ENCODE measurements around the gene RNLS.

RNLS gene

DNA sequence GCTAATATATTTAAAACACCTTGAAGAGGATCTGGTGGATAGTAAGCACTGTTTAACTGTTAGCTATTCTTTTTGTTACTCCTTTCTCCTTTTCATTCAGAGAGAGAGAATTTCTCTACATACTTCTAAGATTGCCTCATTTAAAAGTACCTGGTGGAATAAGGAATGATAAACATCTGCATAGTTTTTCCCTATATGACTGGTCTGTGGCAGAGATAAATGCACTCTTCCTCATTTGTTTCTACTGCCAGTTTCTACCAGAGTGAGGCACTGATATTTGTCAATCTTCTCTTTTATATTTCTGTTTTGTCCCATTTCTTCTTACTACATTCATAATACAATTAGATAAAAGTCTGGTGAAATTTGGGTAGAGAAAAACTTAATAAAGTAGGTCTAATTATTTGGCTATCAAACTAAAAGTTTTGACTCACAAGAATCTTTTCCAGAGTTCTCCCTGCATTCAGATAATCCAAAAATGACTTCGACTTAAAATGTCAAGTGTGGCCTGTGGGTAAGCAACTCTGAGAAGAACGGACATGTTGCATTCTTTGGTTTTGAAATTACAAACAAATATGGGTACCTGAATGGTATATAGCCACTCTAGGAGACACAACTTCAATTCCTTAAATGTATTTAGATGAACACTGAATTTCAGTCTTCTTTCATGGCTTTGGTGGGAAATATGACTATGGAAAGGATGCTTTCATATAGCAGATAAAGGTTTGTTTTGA, 38.8 kb downstream of the RNLS start:
- no peak for DNase-seq (ENCODE audit: low read depth)
- TF ChIP-seq, protein P1, sequence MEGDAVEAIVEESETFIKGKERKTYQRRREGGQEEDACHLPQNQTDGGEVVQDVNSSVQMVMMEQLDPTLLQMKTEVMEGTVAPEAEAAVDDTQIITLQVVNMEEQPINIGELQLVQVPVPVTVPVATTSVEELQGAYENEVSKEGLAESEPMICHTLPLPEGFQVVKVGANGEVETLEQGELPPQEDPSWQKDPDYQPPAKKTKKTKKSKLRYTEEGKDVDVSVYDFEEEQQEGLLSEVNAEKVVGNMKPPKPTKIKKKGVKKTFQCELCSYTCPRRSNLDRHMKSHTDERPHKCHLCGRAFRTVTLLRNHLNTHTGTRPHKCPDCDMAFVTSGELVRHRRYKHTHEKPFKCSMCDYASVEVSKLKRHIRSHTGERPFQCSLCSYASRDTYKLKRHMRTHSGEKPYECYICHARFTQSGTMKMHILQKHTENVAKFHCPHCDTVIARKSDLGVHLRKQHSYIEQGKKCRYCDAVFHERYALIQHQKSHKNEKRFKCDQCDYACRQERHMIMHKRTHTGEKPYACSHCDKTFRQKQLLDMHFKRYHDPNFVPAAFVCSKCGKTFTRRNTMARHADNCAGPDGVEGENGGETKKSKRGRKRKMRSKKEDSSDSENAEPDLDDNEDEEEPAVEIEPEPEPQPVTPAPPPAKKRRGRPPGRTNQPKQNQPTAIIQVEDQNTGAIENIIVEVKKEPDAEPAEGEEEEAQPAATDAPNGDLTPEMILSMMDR (IDR thresholded peaks at IDR 0.05; ENCODE audit: low read depth, low read length, missing control alignments), result no peak
- H3K4me3 ChIP-seq (ENCODE audit: low read depth, low read length), result no peak overlapping the region

DNA sequence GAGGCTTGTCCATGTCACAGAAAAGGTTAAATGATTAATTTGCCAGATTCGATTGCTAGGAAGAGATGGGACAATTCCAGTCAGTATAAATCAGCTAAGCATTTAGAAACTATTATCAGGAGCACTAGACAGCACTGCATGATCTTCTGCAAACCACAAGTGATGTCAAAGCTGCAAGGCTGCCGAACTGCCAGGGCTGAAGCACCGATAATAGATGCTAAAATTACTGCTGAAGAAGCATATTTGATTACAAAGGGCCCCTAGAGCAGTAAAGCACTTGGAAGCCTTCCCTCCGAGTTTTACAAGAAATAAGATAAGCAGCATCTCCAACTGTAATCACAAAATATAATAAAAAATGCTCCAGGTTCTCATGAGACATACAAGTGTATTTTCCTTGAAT, 40.6 kb downstream of the RNLS start:
- no peak for DNase-seq (ENCODE audit: low read depth)
- no peak overlapping the region for H3K4me3 ChIP-seq (ENCODE audit: low read depth, low read length)
- TF ChIP-seq, protein P1 (IDR thresholded peaks at IDR 0.05; ENCODE audit: low read depth, low read length, missing control alignments), result no peak

DNA sequence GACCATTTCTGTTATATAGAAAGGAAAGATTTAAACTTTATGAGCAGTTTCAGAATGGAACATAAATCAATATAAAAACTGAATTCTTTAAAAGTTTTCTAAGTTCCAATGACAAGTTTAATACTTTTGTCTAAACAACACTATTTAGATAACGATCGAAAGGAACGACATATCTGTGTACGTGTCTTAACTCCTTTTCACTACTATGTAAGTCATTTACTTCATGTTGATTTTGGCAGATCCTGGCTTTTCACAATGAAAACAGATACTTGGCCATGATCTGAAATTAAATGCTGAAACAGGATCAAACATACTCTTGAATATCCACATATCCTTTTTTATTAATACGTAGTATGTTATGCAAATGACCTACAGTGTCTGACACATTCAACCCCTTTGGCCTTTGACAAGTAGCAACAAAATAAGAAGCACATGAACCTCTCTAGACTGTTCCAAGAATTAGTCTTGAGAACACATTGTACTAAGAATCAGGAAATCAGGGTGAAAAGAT, 41.9 kb downstream of the RNLS start:
- TF ChIP-seq, protein P1 (IDR thresholded peaks at IDR 0.05; ENCODE audit: low read depth, low read length, missing control alignments), result no peak
- DNase-seq (ENCODE audit: low read depth), result no peak
- H3K4me3 ChIP-seq (ENCODE audit: low read depth, low read length), result no peak overlapping the region

DNA sequence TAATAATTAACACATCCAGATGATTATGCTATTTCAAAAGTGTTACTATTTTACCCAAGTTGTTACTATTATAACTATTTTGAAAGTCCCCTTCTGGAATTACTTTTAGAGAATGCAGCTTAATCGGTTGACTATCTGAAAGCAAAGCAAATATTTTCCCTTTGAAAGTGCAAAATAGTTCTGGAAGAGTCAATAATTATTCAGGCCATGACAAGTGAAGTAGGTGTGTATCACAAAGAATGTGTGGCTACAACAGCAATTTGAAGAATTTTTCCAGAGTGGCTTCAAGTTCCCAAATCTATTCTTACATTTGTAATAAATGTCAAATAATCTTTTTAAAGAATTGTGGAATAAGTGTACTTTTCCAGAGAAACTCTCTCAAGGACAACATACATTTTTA, 42.8 kb downstream of the RNLS start:
- TF ChIP-seq, protein P1 (IDR thresholded peaks at IDR 0.05; ENCODE audit: low read depth, low read length, missing control alignments), result no peak
- no peak for DNase-seq (ENCODE audit: low read depth)
- H3K4me3 ChIP-seq (ENCODE audit: low read depth, low read length), result no peak overlapping the region

DNA sequence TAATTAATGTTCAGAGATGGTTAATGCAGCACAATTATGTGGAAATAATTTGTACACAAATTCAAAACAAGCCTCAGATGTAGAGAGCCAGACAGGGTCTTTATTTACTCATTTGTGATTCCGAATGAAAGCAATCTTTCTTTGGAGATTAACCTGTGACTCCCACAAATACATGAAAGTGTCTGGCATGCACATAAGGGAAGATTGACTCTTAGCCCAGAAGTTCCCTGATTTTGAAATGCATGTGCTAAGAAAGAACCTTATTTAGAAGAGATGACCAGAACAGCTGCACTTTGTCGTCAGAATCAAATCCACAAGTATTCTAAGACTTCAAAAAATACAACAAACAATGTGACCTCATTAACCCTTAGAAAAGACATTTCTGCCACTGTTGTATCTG, 45.1 kb downstream of the RNLS start:
- TF ChIP-seq, protein P1 (IDR thresholded peaks at IDR 0.05; ENCODE audit: low read depth, low read length, missing control alignments), result no peak
- DNase-seq (ENCODE audit: low read depth), result no peak
- H3K4me3 ChIP-seq (ENCODE audit: low read depth, low read length), result no peak overlapping the region

DNA sequence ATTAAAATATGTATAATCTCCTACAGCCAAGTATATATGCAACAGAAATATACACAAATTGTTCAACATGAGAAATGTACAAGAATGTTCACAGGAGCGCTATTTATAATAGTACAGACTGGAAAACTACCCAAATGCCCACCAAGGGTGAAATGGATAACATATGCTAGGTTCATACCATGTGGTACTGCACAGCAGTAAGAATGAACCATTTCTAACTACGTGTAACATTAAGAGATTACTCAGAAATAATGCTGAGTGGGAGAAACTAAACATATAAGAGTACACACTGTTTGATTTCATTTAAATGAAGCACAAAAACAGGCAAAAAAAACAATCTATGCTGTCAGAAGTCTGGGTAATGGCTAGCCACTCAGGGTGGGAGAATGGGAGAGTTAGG, 45.8 kb downstream of the RNLS start:
- H3K4me3 ChIP-seq (ENCODE audit: low read depth, low read length), result no peak overlapping the region
- DNase-seq (ENCODE audit: low read depth), result no peak
- TF ChIP-seq, protein P1 (IDR thresholded peaks at IDR 0.05; ENCODE audit: low read depth, low read length, missing control alignments), result no peak

DNA sequence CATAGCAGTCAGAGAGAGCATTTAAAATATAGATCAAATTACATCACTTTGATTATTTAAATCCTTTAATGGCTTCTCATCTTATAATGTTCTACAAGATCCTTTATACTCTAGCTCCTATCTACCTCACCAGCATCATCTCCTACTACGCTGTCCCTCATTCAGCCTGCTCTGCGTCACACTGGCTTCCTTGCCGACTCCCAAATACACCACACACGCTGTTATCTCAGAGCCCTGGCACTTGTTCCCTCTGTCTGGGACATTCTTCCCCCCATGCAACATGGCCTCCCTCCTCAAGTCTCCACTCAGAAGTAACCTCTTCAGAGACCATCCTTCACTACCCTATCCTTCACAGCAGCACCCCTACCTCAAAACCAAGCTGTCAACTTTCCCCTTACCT, 46.7 kb downstream of the RNLS start:
- DNase-seq (ENCODE audit: low read depth), result no peak
- H3K4me3 ChIP-seq (ENCODE audit: low read depth, low read length), result no peak overlapping the region
- TF ChIP-seq, protein P1 (IDR thresholded peaks at IDR 0.05; ENCODE audit: low read depth, low read length, missing control alignments), result no peak

All from GM12864 (cell line).